GM21786 (cell line): ENCODE measurements around the gene DGUOK.
"Not testable (repeated sequence)": the region's sequence is repeated elsewhere in the genome, so short reads cannot be mapped to it uniquely, and the experiment has no call there.

Experiments
- ATAC-seq: cut with Tn5 transposase; IDR thresholded peaks from one replicate; pipeline ENCODE4 v1.9.1; 2021; ENCODE audit not compliant: unreplicated experiment

The DGUOK gene

GRCh38 chr2:73899801-73900336 lies 26.8 kb upstream of the DGUOK start:
- ATAC-seq: no peak

- ATAC-seq: no peak
These were observed 25.5 kb upstream of the DGUOK start for GRCh38 chr2:73901143-73901542.

GRCh38 chr2:73902284-73902683 lies 24.4 kb upstream of the DGUOK start:
- no peak for ATAC-seq

- ATAC-seq: no peak
These were observed 23.4 kb upstream of the DGUOK start for GRCh38 chr2:73903313-73903712.

GRCh38 chr2:73903949-73904613 lies 22.6 kb upstream of the DGUOK start:
- ATAC-seq: not testable (repeated sequence)

GRCh38 chr2:73904952-73905351 lies 21.7 kb upstream of the DGUOK start:
- no peak for ATAC-seq

- ATAC-seq: no peak
These were observed 19.7 kb upstream of the DGUOK start for GRCh38 chr2:73906847-73907505.

GRCh38 chr2:73907840-73908452 lies 18.7 kb upstream of the DGUOK start:
- peak; percentile 79 for ATAC-seq

GRCh38 chr2:73908689-73909652 lies 17.7 kb upstream of the DGUOK start:
- no peak for ATAC-seq

- ATAC-seq: no peak
These were observed 15.7 kb upstream of the DGUOK start for GRCh38 chr2:73910873-73911547.

GRCh38 chr2:73911548-73912208 lies 15.0 kb upstream of the DGUOK start:
- ATAC-seq: no peak

GRCh38 chr2:73913414-73914054 lies 13.1 kb upstream of the DGUOK start:
- no peak for ATAC-seq

GRCh38 chr2:73914667-73915066 lies 12.0 kb upstream of the DGUOK start:
- no peak for ATAC-seq

- ATAC-seq: no peak
These were observed 11.2 kb upstream of the DGUOK start for GRCh38 chr2:73915437-73915993.

GRCh38 chr2:73916666-73917065 lies 10.0 kb upstream of the DGUOK start:
- ATAC-seq: no peak

GRCh38 chr2:73917296-73917695 lies 9.4 kb upstream of the DGUOK start:
- ATAC-seq: no peak

- no peak for ATAC-seq
These were observed 8.9 kb upstream of the DGUOK start for GRCh38 chr2:73917696-73918207.

- ATAC-seq: no peak
These were observed 7.8 kb upstream of the DGUOK start for GRCh38 chr2:73918856-73919255.
